ENCODE measurements around the gene BTBD17.

GRCh38 chr17:74408262-74408661, 46.6 kb upstream of the BTBD17 start:
- TF ChIP-seq CTCF (IDR thresholded peaks at IDR 0.05) (no peak), POLR2A (IDR thresholded peaks at IDR 0.05) (no peak)

Data from esophagus squamous epithelium (tissue), 4 donors.